Thyroid gland (tissue), 4 donors: ENCODE measurements around the gene MPP2.

Experiments
- POLR2A ChIP-seq, 2 donors: fragments of 450-650 bp; IDR thresholded peaks; one replicate each; pipeline ENCODE4 v1.6.1; 2017; ENCODE audit warnings: antibody characterized with exemption in 2 of 2, mild to moderate bottlenecking in 2 of 2, moderate library complexity in 1 of 2
- TF ChIP-seq, protein P1 (sequence below), 6 experiments: fragments of 200-600 bp in 3 of 6; fragments of 450-650 bp in 3 of 6; sonication (generic) in 3 of 6; IDR thresholded peaks; one replicate each; pipeline ENCODE4 v1.5.1; 2016 to 2019; ENCODE audit warnings: antibody characterized with exemption in 6 of 6, mild to moderate bottlenecking in 2 of 6, inconsistent platforms in 1 of 6, moderate library complexity in 1 of 6

GRCh38 chr17:43913584-43913983 lies 6.2 kb upstream of the MPP2 start:
- TF ChIP-seq, protein P1, sequence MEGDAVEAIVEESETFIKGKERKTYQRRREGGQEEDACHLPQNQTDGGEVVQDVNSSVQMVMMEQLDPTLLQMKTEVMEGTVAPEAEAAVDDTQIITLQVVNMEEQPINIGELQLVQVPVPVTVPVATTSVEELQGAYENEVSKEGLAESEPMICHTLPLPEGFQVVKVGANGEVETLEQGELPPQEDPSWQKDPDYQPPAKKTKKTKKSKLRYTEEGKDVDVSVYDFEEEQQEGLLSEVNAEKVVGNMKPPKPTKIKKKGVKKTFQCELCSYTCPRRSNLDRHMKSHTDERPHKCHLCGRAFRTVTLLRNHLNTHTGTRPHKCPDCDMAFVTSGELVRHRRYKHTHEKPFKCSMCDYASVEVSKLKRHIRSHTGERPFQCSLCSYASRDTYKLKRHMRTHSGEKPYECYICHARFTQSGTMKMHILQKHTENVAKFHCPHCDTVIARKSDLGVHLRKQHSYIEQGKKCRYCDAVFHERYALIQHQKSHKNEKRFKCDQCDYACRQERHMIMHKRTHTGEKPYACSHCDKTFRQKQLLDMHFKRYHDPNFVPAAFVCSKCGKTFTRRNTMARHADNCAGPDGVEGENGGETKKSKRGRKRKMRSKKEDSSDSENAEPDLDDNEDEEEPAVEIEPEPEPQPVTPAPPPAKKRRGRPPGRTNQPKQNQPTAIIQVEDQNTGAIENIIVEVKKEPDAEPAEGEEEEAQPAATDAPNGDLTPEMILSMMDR (IDR thresholded peaks at IDR 0.05): no peak
- no peak for TF ChIP-seq POLR2A (IDR thresholded peaks at IDR 0.05)
